NCI-H1092 treated with DMSO at 0.1 percent for 48 hours (cell line): ENCODE data around the gene CFAP20DC.

Source experiments
- DNase-seq: peaks from one replicate; lab custom pipeline; 2025; lab: John Stamatoyannopoulos, UW

Gene CFAP20DC

DNA sequence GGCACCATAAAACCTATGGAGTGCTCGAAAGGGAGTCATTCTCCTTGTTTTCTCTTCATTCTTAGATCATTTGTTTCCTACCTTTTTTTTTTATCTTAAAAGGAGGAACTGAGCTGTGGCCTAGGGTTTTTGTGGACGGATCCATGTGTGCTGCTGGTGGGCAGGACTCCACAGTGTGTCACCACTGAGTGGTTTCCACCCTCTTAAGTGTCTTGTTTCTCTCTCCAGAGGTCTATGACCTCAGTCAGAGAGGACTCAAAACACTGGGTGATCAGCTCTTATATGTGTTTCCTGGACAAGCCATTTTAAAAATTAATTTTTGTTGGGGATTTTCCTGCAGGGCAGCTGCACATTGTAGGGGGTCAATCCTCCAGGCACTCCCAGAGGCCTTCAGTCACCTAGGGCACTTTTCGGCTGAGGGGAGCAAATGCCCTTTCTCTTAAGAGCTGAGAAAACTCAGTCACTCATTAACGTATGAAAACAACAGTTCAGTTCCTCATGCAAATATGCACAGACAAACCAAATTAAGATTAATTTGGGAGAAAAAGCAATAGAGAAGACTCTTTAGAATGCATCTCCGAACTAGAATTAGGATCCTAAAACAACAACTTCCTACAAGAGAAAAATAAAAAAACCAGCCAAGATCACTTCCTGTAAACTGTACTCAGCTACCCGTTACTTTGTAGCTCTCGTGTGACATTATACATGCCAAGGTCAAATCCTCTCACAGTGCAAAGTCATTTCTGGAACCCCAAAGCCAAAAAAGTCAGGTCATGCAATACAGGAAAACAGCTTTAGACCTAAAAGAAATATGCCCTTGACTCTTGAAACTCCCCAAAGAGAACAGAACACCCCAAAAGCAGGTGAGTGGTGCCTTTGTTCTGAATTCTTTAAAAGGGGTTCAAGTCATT, 355.6 kb downstream of the CFAP20DC start:
- DNase-seq, result no peak

DNA sequence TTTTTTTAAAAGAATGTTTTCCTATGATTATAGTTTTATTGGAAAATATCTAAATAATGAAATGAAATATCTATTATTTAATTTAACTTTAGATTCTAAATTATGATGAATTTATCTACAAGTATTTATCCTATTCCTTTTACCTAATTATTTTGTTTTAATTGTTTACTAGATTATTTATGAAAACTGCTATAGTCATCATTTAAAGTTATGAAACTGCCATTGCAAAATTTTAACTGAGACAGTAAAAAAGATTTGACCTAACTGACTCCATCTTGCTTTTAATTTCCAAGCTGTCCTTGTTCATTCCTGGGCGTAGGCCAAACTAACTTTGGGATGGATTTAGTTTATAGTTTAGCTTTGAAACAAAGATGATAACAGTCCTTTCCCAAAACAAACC, 357.3 kb downstream of the CFAP20DC start:
- DNase-seq, result no peak
